ENCODE measurements around the gene LPAR3.
A peak's percentile ranks its signal among the peaks of the same experiment; 100 is the strongest.

LPAR3 gene

DNA sequence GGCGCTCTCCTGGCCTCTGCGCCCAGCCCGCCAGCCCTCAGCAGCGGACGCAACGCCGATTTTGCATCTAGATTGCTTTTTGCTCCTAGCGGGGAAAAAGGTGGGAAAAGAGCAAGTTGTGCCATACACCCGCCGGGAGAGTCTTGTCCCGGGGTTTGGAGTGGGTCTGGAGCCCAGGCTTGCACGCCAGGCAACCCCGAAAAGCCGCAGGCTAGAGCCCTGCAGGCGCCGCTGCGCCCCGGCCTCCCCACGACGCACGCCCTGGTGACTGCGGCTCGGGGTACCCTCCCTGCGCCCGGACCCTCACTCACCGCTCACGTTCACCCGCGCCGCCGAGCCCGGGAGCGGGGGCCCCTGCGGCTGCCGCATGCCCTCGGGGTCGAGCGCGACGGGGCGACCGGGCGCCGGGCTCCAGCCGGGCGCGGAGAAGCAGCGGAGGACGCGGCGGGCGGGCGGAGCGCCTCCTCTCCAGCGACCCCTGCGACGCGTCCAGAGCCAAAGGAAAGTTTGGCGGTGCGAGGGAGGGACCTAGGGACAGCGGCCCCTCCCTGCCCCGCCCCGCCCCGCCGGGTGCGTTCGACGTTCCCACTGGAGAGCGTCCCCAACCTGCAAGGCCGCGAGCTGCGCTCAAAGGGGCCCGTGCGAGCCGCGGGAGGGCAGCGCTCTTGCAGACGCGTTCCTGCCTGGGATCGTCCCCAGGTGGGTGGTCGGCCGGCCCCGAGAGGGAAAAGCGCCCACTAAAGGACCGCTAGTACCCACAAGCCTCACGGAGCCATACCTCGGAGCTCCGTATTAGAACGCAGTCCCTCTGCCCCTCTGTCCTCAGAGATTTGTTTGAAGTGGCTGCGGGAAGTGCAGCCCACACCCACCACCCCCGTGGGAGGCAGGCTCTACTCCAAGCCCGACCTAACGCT is at the start of gene LPAR3:
LPAR3 (minus strand) TSS at position 502 of the 914 bp plus-strand sequence. CDS start 27,086 bp downstream, outside the sequence.
- peak; percentile 39 for DNase-seq
- in situ Hi-C loops (cut with MboI; ENCODE audit: low pct_unique_long_range_greater_than_20kb, low sequenced_read_pairs): no loop called here

DNA sequence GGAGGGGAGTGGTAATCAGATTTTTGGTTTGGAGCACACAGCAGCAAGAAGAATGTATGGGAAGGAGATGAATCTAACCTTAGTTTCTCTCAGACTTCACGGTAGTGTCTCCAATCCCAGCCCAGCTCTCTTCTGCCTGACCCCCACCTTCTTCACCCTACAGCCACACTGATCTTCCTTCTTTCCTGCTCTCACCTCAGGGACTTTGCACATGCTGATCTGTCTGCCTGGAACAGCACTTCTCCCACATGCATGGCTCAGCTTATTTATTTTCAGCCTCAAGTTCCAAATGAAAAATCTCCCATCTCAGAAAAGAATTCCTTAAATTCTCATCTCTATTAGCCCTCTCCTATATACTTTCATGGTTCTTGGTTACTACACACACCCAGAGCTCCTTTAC is 48.8 kb upstream of the LPAR3 start:
- DNase-seq: no peak
- in situ Hi-C loops (cut with MboI; ENCODE audit: low pct_unique_long_range_greater_than_20kb, low sequenced_read_pairs): loop anchor here (25.0 kb wide), 2 partner anchors 155 to 330 kb away; no protein-coding TSS in a partner anchor

- in situ Hi-C loops (cut with MboI; ENCODE audit: low pct_unique_long_range_greater_than_20kb, low sequenced_read_pairs): loop anchor here (25.0 kb wide), 2 partner anchors 153 to 328 kb away; no protein-coding TSS in a partner anchor
- DNase-seq: no peak
Measured at GRCh38 chr1:84940481-84940880, 47.5 kb upstream of the LPAR3 start.

DNA sequence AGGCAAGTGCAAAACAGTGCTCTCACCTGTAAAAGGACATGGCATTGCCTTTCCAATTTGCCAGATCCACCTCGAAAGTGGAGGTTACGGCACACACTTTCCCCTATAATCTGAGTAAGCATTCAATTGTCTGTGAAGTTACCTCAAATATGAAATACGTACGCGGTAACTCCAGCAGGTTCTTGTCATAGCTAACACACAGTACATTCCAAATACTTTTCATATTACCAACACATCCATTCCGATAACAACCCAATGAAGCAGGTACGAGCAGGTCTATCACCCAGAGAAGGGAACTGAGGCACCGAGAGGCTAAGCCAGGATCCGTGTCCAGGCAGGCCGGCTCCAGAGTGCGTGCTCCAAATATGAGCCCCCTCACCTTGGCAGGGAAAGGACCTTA is 46.8 kb upstream of the LPAR3 start:
- in situ Hi-C loops (cut with MboI; ENCODE audit: low pct_unique_long_range_greater_than_20kb, low sequenced_read_pairs): loop anchor here (25.0 kb wide), 2 partner anchors 152 to 327 kb away; no protein-coding TSS in a partner anchor
- no peak for DNase-seq

DNA sequence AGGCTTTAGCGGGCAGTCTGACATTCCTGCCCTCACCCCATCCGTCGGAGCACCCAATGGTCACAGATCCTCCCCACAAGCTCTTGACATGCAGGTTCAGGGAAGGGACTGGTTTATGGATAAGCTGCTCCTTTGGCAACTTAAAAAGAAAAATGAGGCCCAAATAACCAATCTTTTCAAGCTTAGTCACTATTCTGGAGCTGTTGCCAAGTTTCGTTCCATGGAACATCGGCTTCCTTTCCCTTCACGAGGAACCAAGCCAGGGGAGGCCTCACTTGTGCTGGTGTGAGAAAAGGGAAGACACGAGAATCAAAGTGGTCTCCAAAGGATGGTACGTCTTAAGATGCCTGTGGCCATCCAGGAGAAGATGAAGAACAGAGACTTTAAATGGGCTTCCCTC is 46.1 kb upstream of the LPAR3 start:
- DNase-seq: no peak
- in situ Hi-C loops (cut with MboI; ENCODE audit: low pct_unique_long_range_greater_than_20kb, low sequenced_read_pairs): loop anchor here (25.0 kb wide), 2 partner anchors 152 to 327 kb away; no protein-coding TSS in a partner anchor

DNA sequence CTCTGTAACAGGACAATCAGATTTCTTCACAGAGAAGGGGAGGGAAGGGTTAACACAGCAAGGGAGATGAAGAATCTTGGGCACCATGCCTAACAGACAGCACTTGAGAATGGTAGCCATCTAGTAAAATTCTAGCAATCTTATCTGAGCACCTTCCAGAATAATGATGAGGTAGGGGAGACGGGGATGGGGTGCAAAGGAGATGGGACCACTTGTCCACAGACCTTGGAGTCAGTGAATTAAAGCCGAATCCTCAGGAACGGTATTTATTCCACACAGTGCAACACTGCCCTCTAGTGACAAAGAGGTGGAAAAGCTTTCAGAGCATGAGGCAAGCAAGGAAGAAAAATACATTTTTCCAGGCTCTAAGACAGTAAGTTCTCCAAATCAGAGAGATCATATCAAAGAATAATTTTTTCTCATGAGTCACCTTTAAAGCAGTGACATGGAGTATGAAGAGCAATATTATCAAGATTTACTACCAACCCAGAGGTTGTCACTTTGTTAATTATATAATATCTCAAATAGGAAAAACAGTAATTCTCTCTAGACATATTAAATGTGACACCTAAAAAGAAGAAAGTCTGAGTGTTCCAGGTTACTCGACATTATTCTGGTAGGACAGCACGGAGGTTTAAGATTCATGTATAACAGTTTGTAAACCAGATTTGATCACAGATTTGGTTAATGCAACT is 43.3 kb upstream of the LPAR3 start:
- peak; percentile 53 for DNase-seq
- in situ Hi-C loops (cut with MboI; ENCODE audit: low pct_unique_long_range_greater_than_20kb, low sequenced_read_pairs): loop anchor here (25.0 kb wide), 2 partner anchors 149 to 324 kb away; no protein-coding TSS in a partner anchor

- in situ Hi-C loops (cut with MboI; ENCODE audit: low pct_unique_long_range_greater_than_20kb, low sequenced_read_pairs): loop anchor here (25.0 kb wide), 2 partner anchors 146 to 321 kb away; no protein-coding TSS in a partner anchor
- no peak for DNase-seq
Measured at GRCh38 chr1:84933011-84933611, 40.1 kb upstream of the LPAR3 start.

- no peak for DNase-seq
- in situ Hi-C loops (cut with MboI; ENCODE audit: low pct_unique_long_range_greater_than_20kb, low sequenced_read_pairs): loop anchor here (25.0 kb wide), 2 partner anchors 144 to 319 kb away; no protein-coding TSS in a partner anchor
Measured at GRCh38 chr1:84930831-84931230, 37.8 kb upstream of the LPAR3 start.

DNA sequence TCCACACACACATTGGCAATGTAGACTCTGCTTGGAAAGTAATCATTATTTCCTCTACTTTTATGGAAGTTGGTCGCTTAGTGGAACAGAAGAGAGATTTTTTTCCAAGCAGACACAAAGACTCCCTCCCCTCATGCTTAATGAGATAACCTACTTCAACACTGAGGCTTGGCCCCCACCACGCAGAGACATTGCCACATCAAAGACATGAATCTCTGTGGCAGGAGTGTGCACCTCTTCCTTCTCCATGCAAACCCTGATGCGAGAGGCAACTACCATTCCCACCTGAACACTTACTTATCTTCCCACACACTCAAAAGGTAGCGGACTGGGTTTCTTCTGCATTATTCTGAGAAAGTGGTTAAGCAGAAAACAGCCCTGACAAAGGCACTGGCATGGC is 37.3 kb upstream of the LPAR3 start:
- no peak for DNase-seq
- in situ Hi-C loops (cut with MboI; ENCODE audit: low pct_unique_long_range_greater_than_20kb, low sequenced_read_pairs): loop anchor here (25.0 kb wide), 2 partner anchors 143 to 318 kb away; no protein-coding TSS in a partner anchor

DNA sequence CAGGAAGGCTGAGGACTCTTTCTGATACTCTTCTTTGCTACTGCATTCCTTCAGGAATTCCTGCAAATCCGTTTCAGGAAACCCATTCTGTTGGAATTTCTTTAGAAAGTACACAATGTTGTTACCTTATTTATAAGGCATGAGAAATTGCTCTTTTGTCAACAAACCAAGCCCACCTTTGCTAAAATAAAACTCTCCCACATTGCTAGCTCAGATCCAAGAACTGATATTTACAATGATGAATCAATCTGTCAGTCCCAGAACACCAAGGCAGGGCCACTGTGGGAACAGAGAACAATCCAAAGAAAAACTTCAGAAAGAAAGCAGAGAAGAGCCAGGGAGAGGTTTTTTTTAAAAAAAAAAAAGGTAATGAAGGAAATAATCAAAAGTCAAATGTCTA is 36.6 kb upstream of the LPAR3 start:
- in situ Hi-C loops (cut with MboI; ENCODE audit: low pct_unique_long_range_greater_than_20kb, low sequenced_read_pairs): loop anchor here (25.0 kb wide), 2 partner anchors 142 to 317 kb away; no protein-coding TSS in a partner anchor
- DNase-seq: no peak

DNA sequence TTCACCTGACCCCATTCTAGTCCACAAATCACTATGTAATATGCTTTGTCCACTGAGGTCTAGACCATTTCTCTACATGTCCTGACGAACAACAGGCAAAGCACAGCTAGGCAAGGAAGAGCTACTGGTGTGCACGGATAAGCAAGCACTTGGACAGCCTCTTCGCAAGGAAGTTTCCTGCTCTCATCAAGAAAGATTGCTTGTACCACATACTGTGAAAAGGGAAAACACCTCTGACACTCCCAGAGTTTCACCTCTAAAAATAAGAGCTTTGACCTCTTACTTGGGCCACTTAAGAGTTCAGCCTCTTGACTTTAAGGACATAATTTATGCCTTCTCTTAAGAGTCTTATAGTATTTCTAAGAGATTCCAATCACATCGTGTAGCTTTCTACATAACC is 36.0 kb upstream of the LPAR3 start:
- DNase-seq: no peak
- in situ Hi-C loops (cut with MboI; ENCODE audit: low pct_unique_long_range_greater_than_20kb, low sequenced_read_pairs): loop anchor here (25.0 kb wide), 2 partner anchors 142 to 317 kb away; no protein-coding TSS in a partner anchor

DNA sequence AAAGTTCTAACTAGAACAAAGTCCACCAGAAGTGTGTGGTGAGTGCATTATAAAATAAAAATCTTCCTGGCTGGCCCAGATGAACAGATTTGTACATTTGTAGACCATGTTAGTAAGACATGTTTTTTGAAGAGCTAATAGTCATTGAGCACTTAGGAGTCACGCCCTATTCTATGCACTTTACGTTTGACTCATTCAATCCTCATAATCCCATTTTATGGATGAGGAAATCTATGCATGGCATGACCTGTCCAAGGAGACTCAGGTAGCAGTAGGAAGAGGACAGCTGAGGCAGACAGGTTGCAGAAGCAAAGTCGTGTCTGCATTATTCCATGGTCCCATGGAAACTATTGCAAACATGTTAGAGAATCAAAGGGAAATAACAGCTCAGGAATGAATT is 30.3 kb upstream of the LPAR3 start:
- no peak for DNase-seq
- in situ Hi-C loops (cut with MboI; ENCODE audit: low pct_unique_long_range_greater_than_20kb, low sequenced_read_pairs): no loop called here

GRCh38 chr1:84920159-84920558 is 27.2 kb upstream of the LPAR3 start:
- DNase-seq: no peak
- in situ Hi-C loops (cut with MboI; ENCODE audit: low pct_unique_long_range_greater_than_20kb, low sequenced_read_pairs): no loop called here

DNA sequence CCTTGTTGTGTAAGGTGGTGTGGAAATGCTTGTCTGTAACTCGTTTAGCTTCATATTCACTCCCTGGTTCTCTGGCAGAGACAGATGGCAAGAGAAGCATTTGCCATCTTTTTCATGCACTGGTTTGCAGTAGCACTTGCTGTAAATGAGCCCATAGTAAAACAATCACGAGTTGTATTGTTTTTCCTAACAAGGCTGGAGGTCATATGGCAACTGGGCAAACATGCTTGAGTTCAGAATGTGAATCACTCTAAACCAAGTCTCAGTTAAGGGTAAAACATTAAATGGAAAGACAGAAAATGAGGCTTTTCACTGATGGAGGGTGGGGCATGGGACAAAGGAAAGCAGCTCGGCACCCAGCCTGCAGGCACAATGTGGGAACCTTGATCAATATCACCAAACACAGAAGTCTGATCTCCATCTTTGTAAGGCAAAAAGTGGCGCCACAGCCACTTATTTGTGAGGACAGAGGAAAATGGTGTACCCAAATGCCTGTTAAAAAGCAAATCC is 26.5 kb upstream of the LPAR3 start:
- DNase-seq: no peak
- in situ Hi-C loops (cut with MboI; ENCODE audit: low pct_unique_long_range_greater_than_20kb, low sequenced_read_pairs): no loop called here

DNA sequence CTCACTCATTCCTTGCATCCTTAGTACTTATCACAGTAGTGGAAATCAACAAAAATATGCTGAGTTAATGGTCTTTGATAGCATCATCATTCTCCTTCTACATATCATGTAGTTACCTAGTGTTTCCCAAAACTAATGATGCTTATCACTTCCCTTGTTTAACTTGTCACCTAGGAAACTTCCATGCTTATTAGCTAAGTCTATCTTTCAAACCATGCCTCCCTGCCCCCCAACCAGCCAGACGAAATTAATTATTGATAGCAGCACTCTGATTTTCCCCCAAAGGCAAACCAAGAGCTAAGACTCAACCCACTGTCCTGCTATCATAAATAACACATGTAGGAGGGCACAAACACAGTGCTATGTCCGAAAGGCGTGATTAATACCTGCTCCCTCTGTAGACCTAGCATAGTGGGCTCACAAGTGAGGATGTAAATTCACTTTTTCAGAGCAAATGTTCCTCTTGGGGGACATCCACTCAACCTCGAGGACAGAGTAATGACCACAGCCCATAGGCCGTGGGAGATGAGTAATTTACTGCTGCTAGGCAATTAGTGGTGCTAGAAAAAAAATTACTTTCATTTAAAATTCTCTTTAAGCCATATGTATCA is 25.8 kb upstream of the LPAR3 start:
- in situ Hi-C loops (cut with MboI; ENCODE audit: low pct_unique_long_range_greater_than_20kb, low sequenced_read_pairs): no loop called here
- no peak for DNase-seq

- in situ Hi-C loops (cut with MboI; ENCODE audit: low pct_unique_long_range_greater_than_20kb, low sequenced_read_pairs): no loop called here
Measured at GRCh38 chr1:84916897-84917296, 23.9 kb upstream of the LPAR3 start.

DNA sequence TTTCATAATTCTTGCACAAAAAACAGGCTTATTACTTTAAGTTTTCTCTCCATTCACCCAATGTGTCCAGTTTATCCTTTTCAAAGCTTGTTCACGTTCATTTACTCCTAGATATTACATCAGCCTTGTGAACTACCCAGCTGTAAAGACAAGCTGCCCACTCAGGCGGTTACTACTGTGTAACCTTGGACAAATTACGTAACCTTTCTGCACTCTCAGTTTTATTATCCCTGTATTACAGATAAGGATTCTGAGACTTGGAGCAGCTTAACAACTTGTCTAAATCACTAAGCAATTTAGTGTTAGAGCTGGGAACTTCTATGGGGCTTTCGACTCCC is 20.5 kb upstream of the LPAR3 start:
- DNase-seq: peak; percentile 23
- in situ Hi-C loops (cut with MboI; ENCODE audit: low pct_unique_long_range_greater_than_20kb, low sequenced_read_pairs): no loop called here

More at GRCh38 chr1:84916897-84917296, 23.9 kb upstream of the LPAR3 start:
- no peak for DNase-seq

DNA sequence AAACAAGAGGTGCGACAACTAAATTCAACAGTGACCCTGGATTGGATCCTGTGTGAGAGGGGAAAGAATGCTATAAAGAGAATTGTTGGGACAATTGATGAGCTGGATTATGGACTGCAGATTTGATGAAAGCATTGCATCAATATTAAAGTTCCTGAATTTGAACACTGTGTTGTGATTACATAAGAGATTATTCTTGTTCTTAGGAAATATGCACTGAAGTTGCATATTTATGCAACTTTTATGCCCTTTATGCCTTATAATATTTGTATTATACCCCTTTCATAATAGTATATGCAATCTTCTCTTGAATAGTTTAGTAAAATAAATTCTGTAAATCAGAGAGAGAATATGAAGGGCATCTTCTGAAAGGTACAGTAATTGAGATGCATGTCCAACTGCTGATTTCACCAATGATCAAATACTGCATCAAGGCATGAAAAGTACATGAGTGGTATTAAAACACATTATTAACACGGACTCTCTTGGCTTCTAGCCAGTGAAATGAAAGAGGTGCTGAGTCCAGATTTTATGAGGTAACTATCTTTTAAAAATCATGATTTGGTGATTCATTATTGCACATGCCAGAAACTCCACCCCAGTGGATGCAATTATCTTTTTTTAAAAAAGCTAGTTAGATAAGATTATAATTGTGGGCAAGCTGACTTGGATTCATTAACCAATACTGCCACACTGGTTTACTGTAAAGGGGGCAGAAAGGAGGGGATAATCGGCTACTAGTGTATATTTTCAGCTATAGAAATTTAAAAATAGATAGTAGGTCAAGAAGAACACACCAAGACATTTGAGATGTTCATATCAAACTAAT is 19.9 kb upstream of the LPAR3 start:
- no peak for DNase-seq
- in situ Hi-C loops (cut with MboI; ENCODE audit: low pct_unique_long_range_greater_than_20kb, low sequenced_read_pairs): no loop called here

Measured in KBM-7 (cell line).